MM.1S (cell line): Measurements from ENCODE around the gene AQP2.

ENCODE experiments used
- DNase-seq: peaks from one replicate; pipeline ENCODE4 v3.0.0-alpha.2; 2015
- H2AFZ ChIP-seq: fragments of 300-600 bp; sonication (generic); 2 replicates; pipeline ENCODE4 v1.6.0; 2016; ENCODE audit warnings: antibody characterized with exemption, low read length
- H3F3A ChIP-seq: fragments of 300-600 bp; sonication (generic); 2 replicates; pipeline ENCODE4 v1.6.1; 2016; ENCODE audit warnings: mild to moderate bottlenecking, antibody characterized with exemption, low read length, moderate library complexity, mixed read lengths; ENCODE audit not compliant: insufficient read depth
- H3K27ac ChIP-seq: fragments of 300-600 bp; sonication (generic); 2 replicates; pipeline ENCODE4 v1.5.1; 2016; ENCODE audit warnings: mild to moderate bottlenecking, low read length
- H3K27me3 ChIP-seq: fragments of 300-600 bp; sonication (generic); replicated peaks from 2 replicates; pipeline ENCODE4 v1.6.0; 2016; ENCODE audit warnings: low read length; ENCODE audit not compliant: insufficient read depth
- H3K36me3 ChIP-seq: fragments of 300-600 bp; sonication (generic); replicated peaks from 2 replicates; pipeline ENCODE4 v1.6.1; 2016; ENCODE audit warnings: mild to moderate bottlenecking, low read length, mixed read lengths; ENCODE audit not compliant: insufficient read depth
- H3K4me1 ChIP-seq: fragments of 300-600 bp; sonication (generic); 2 replicates; pipeline ENCODE4 v1.6.1; 2016; ENCODE audit warnings: low read length, mixed read lengths
- H3K4me2 ChIP-seq: fragments of 300-600 bp; sonication (generic); 2 replicates; pipeline ENCODE4 v1.6.0; 2016; ENCODE audit warnings: low read depth, low read length
- H3K4me3 ChIP-seq: fragments of 300-600 bp; sonication (generic); 2 replicates; pipeline ENCODE4 v1.5.1; 2016; ENCODE audit warnings: low read length, mixed read lengths
- H3K79me2 ChIP-seq: fragments of 300-600 bp; sonication (generic); 2 replicates; pipeline ENCODE4 v1.6.1; 2016; ENCODE audit warnings: mixed run types, low read length, mixed read lengths
- H3K9ac ChIP-seq: fragments of 300-600 bp; sonication (generic); 2 replicates; pipeline ENCODE4 v1.6.1; 2016; ENCODE audit warnings: low read length, mixed read lengths
- H3K9me2 ChIP-seq: fragments of 300-600 bp; sonication (generic); replicated peaks from 2 replicates; pipeline ENCODE4 v1.6.1; 2016; ENCODE audit warnings: mild to moderate bottlenecking, low read length, mixed read lengths; ENCODE audit not compliant: insufficient read depth
- H3K9me3 ChIP-seq: fragments of 300-600 bp; sonication (generic); replicated peaks from 2 replicates; pipeline ENCODE4 v1.6.1; 2016; ENCODE audit warnings: mild to moderate bottlenecking, low read length, mixed read lengths; ENCODE audit not compliant: insufficient read depth
- H4K20me1 ChIP-seq: fragments of 300-600 bp; sonication (generic); 2 replicates; pipeline ENCODE4 v1.6.1; 2016; ENCODE audit warnings: mild to moderate bottlenecking, low read length, moderate library complexity, mixed read lengths; ENCODE audit not compliant: insufficient read depth
- CTCF ChIP-seq: fragments of 300-600 bp; sonication (generic); IDR thresholded peaks from 2 replicates; pipeline ENCODE4 v1.5.1; 2016; ENCODE audit warnings: antibody characterized with exemption, low read length, mixed read lengths
- EZH2 ChIP-seq: fragments of 300-600 bp; sonication (generic); optimal IDR thresholded peaks from 2 replicates; pipeline ENCODE3; 2017; ENCODE audit warnings: low read depth, mild to moderate bottlenecking, antibody characterized with exemption, low read length, mixed read lengths
- EZH2phosphoT487 ChIP-seq: fragments of 300-600 bp; sonication (generic); IDR thresholded peaks from 2 replicates; pipeline ENCODE4 v1.6.1; 2018; ENCODE audit warnings: antibody characterized with exemption, low read length

The AQP2 gene

DNA sequence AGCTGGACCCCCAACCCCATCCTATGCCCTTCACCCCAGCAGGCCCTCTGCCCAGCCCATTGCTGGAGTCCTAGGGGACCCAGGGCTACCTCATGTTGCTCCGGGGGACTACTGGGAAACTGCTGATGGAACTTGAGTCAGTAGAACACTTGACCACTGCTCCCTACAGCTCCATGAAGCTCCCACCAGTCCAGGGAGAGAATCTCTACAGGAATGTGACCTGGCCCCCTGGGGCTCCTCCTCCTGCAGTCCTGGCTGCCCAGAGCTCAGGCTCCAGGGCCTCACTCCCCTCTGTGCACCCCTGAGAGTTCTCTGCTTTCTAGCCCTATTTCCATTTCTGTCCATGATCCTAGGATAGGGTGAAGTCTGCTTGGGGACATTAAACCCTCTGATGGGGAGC lies 10.8 kb upstream of the AQP2 start:
- Histone ChIP-seq H3K9me3 (no peaks in the 10 kb centered on the region), H3K79me2 (no peaks in the 10 kb centered on the region), H3K9me2 (no peaks in the 10 kb centered on the region), H3K4me1 (no peaks in the 10 kb centered on the region), H4K20me1 (no peaks in the 10 kb centered on the region), H3K36me3 (no peaks in the 10 kb centered on the region), H3K4me2 (no peak overlapping the region), H3K27ac (no peak overlapping the region), H2AFZ (no peak overlapping the region), H3K27me3 (no peaks in the 10 kb centered on the region), H3F3A (no peaks in the 10 kb centered on the region), H3K9ac (no peak overlapping the region), H3K4me3 (no peak overlapping the region)
- DNase-seq, result no peak
- TF ChIP-seq EZH2phosphoT487, result no peak
- TF ChIP-seq EZH2, result no peak
- no peak for TF ChIP-seq CTCF

- Histone ChIP-seq H3K9ac (no peak overlapping the region), H3K9me2 (no peaks in the 10 kb centered on the region), H3K9me3 (no peaks in the 10 kb centered on the region), H2AFZ (no peak overlapping the region), H3K27me3 (no peaks in the 10 kb centered on the region), H3K36me3 (no peaks in the 10 kb centered on the region), H3F3A (no peaks in the 10 kb centered on the region), H3K4me2 (no peak overlapping the region), H3K4me3 (no peak overlapping the region), H4K20me1 (no peaks in the 10 kb centered on the region), H3K79me2 (no peaks in the 10 kb centered on the region), H3K27ac (no peak overlapping the region), H3K4me1 (0 out of 2 replicates have a peak, but pooled peaks cover 6% of the 10 kb centered on the region)
- no peak for TF ChIP-seq EZH2phosphoT487
- no peak for TF ChIP-seq CTCF
- no peak for TF ChIP-seq EZH2
- DNase-seq, result no peak
These were observed 8.7 kb upstream of the AQP2 start for GRCh38 chr12:49941556-49942511.

DNA sequence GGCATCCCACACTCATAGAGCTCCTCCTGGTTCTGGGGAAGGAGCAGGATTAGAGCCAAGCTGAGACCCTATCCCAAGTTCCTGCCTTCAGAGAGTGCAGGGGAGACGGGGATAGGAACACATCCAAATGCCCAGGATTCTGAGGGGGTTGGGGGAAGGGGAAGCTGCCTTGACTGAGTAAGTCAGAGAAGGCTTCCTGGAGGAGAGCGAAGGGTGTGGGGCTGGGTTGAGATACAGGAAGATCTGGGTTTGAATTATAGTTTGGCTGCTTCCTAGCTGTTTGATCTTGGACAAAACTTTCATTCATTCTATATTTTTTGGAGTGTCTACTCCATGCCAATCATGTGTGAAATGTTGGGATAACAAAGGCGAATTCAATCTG lies 8.0 kb upstream of the AQP2 start:
- no peak overlapping the region for H3K9ac ChIP-seq
- no peaks in the 10 kb centered on the region for H3K79me2 ChIP-seq
- H3K9me2 ChIP-seq, result no peaks in the 10 kb centered on the region
- H3K4me3 ChIP-seq, result no peak overlapping the region
- no peak for TF ChIP-seq EZH2
- no peak for TF ChIP-seq CTCF
- no peak for TF ChIP-seq EZH2phosphoT487
- H2AFZ ChIP-seq, result no peak overlapping the region
- H3K4me1 ChIP-seq, result 0 out of 2 replicates have a peak, but pooled peaks cover 6% of the 10 kb centered on the region
- H3F3A ChIP-seq, result no peaks in the 10 kb centered on the region
- no peaks in the 10 kb centered on the region for H3K27me3 ChIP-seq
- no peaks in the 10 kb centered on the region for H4K20me1 ChIP-seq
- H3K4me2 ChIP-seq, result no peak overlapping the region
- no peaks in the 10 kb centered on the region for H3K36me3 ChIP-seq
- H3K27ac ChIP-seq, result no peak overlapping the region
- no peak for DNase-seq
- no peaks in the 10 kb centered on the region for H3K9me3 ChIP-seq
